Heart left ventricle (tissue), 13 donors: ENCODE measurements around the gene TYW1.

Experiments used
- CTCF ChIP-seq, 12 donors: fragments of 200-600 bp; sonication (generic) in 4 of 12; IDR thresholded peaks; one replicate each; pipeline versions ENCODE4 v1.5.0 to v1.8.0; 2018 to 2022; ENCODE audit warnings: antibody characterized with exemption in 12 of 12, mild to moderate bottlenecking in 5 of 12
- POLR2A ChIP-seq, 2 donors: fragments of 450-650 bp; IDR thresholded peaks; one replicate each; pipeline ENCODE4 v1.6.1; 2017; ENCODE audit warnings: antibody characterized with exemption in 2 of 2, mild to moderate bottlenecking in 2 of 2, moderate library complexity in 2 of 2
- donor health status: ischemic (EF 13 %, LVEDD 7.1; RV severe dilation, severe dysfunction).
- donor health status: DM: no; HTN: yes; CAD: no.
- donor health status: DM: no; HTN: no; CAD: no.
- donor health status: ischemic (EF 25% LVEDD 6.9; RV normal size, moderate dysfunction).
- donor health status: ischemic (EF 25% LVEDD 5.7; RV mildly dilated, moderate dysfunction).
- donor health status: ischemic (EF 35%, LVEDD 5.7; RV mildly dilated, moderate dysfunction).
- donor health status: nonischemic (EF 11% LVEDD 7.7; RV severe dilation, severe dysfunction).
- donor health status: DM: yes; HTN: yes; CAD: no.
- donor health status: PGD.
- donor health status: ischemic (EF 29% LVEDD 5.4; RV normal size, mild dysfunction).
- donor health status: nonischemic (EF 23%, LVEDD 6.1; RV moderate dilation, normal function).

- TF ChIP-seq POLR2A (IDR thresholded peaks at IDR 0.05) (no peak), CTCF (IDR thresholded peaks at IDR 0.05) (no peak)
Measured at GRCh38 chr7:66952343-66953043, 44.1 kb upstream of the TYW1 start.
